ENCODE data around the gene ASCL4.

- TF ChIP-seq POLR2A (IDR thresholded peaks at IDR 0.05), result no peak
- no peak for TF ChIP-seq CTCF (IDR thresholded peaks at IDR 0.05)
Measured at GRCh38 chr12:107791465-107792089, 17.1 kb downstream of the ASCL4 start.
